ACC112 (cell line): ENCODE measurements around the gene PAQR6.

ENCODE experiments used
- H2AFZ ChIP-seq: fragments of 200-600 bp; sonication (generic); one replicate; pipeline ENCODE4 v1.6.0; 2017; ENCODE audit warnings: antibody characterized with exemption, low read length; ENCODE audit not compliant: unreplicated experiment
- H3K27ac ChIP-seq: fragments of 200-600 bp; sonication (generic); 2 replicates; pipeline ENCODE4 v1.5.1; 2014; ENCODE audit warnings: low read depth, mild to moderate bottlenecking, antibody characterized with exemption, low read length, moderate library complexity
- H3K27me3 ChIP-seq: fragments of 200-600 bp; sonication (generic); 2 replicates; pipeline ENCODE4 v1.6.1; 2014; ENCODE audit warnings: mild to moderate bottlenecking, antibody characterized with exemption, low read length, moderate library complexity, mixed read lengths; ENCODE audit not compliant: insufficient read depth
- H3K36me3 ChIP-seq: fragments of 200-600 bp; sonication (generic); 2 replicates; pipeline ENCODE4 v1.6.1; 2016; ENCODE audit warnings: mild to moderate bottlenecking, antibody characterized with exemption, low read length, moderate library complexity, mixed read lengths; ENCODE audit not compliant: insufficient read depth
- H3K4me1 ChIP-seq: fragments of 200-600 bp; sonication (generic); one replicate; pipeline ENCODE4 v1.6.1; 2016; ENCODE audit warnings: low read length, mixed read lengths; ENCODE audit not compliant: insufficient read depth, unreplicated experiment, control insufficient read depth
- H3K4me3 ChIP-seq: fragments of 200-600 bp; sonication (generic); 2 replicates; pipeline ENCODE4 v1.5.1; 2014; ENCODE audit warnings: mild to moderate bottlenecking, low read depth, low read length
- H3K79me2 ChIP-seq: fragments of 200-600 bp; sonication (generic); one replicate; pipeline ENCODE4 v1.6.0; 2016; ENCODE audit warnings: low read length; ENCODE audit not compliant: control insufficient read depth, unreplicated experiment, insufficient read depth

Gene PAQR6

DNA sequence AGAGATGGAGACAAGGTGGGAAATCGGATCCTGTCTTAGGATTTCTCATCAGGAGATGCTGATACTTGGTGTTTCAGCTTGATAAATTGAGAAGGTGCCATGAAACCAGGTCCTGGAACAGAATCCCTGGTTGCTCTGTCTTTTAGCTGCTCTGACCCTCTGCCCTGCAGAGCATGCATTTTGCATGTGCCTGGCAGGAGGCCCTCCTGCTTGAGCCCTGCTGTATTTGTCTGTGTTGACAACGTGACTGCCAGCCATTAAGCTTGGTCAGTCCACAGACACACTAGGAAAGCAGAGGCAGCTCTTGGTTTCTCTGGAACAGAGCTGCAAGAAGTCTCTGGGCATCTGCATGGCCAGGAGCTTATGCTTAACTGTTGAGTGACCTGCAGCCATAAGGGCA is 51.4 kb downstream of the PAQR6 start:
- no peaks in the 10 kb centered on the region for H3K27me3 ChIP-seq
- H3K79me2 ChIP-seq, result peaks cover 41% of the 10 kb centered on the region
- no peak overlapping the region for H3K4me3 ChIP-seq
- H3K36me3 ChIP-seq, result no peaks in the 10 kb centered on the region
- H3K27ac ChIP-seq, result no peak overlapping the region
- no peak overlapping the region for H2AFZ ChIP-seq
- peaks cover 5% of the 10 kb centered on the region for H3K4me1 ChIP-seq

DNA sequence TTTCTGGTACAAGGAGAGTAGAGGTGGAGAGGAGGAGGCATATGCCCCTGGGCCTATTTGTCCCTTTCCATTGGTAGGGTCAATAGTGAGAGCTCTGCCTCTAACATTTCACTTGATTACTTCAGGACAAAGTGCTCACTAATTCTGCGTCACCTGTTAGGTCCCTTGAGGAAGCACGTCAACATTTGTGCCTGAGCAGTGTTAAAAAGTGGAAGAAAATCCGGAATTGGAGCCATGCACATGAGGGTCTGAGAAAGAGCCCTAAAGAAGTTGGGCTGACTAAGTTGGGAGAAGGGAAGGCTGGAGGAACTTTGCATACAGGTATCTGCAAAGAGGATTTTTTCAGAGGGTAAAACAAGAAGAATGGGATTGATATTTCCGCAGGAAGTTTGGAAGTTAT is 52.0 kb downstream of the PAQR6 start:
- Histone ChIP-seq H3K4me3 (no peak overlapping the region; the same call in 1 of the 2 replicates), H3K27ac (no peak overlapping the region), H3K27me3 (no peaks in the 10 kb centered on the region), H3K79me2 (peaks cover 41% of the 10 kb centered on the region), H2AFZ (no peak overlapping the region), H3K36me3 (no peaks in the 10 kb centered on the region), H3K4me1 (peaks cover 5% of the 10 kb centered on the region)

DNA sequence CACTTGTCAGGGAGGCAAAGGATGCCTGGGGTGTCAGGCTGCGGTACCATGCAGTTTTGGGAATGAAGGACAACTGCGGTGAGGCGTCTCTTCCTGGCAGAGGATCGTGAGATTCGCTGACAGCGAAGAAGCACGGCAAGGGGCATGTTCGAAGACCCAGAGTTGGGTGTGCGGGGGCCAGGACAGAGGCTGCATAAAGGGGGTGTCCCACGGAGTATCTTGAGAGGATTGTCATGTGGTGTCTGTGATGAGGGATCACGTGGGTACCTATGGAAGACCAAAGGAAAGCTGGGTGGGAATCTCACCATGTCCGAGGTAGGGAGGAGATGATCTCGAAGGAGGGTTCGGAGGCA is 53.6 kb downstream of the PAQR6 start:
- H3K79me2 ChIP-seq, result peaks cover 41% of the 10 kb centered on the region
- peak overlapping the region; percentile 50; the same call in 1 of the 2 replicates for H3K27ac ChIP-seq
- peak overlapping the region; percentile 94 for H3K4me3 ChIP-seq
- H3K4me1 ChIP-seq, result peaks cover 5% of the 10 kb centered on the region
- no peaks in the 10 kb centered on the region for H3K36me3 ChIP-seq
- H3K27me3 ChIP-seq, result no peaks in the 10 kb centered on the region
- peak overlapping the region; percentile 71 for H2AFZ ChIP-seq

DNA sequence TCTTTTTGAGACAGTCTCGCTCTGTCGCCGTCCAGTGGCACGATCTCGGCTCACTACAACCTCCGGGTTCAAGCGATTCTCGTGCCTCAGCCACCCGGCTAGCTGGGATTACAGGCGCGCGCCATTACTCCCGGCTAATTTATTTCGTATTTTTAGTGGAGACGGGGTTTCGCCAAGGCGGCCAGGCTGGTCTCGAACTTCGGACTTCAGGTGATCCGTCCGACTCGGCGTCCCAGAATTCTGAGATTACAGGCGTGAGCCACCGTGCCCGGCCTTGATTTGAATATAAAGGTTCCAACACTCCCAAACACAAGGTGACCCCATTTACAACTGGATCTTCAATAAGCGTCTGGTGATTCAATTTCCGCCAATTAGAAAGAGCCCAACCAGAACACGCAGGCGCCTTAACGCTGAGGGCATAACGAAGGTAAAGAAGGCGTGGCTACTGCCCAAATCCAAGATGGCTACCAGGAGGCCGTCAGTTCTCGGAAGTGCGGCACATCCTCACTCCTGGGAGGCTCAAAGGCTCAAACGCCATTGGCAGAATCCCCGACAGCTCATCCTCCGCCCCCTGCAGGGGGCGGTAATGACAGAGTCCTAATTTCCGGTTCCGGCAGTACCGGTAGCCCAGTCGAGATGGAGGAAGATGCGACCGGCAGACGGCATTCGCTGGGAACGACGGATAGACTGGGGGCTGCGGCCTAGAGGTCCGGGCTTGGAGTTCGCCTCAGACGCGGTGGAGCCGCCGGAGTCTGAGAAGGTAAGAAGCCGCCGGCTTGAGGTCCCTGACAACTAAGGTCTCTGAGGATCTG is 54.2 kb downstream of the PAQR6 start, which contains the start of gene SLC25A44:
SLC25A44 (plus strand) TSS at position 617 of the 812 bp plus-strand sequence. CDS start 5,744 bp downstream, outside the sequence.
- Histone ChIP-seq H3K27me3 (no peaks in the 10 kb centered on the region), H3K27ac (peak within 1 kb of the TSS; percentile 73), H2AFZ (peak within 1 kb of the TSS; percentile 84), H3K4me3 (peak within 1 kb of the TSS; percentile 94), H3K4me1 (peaks cover 5% of the 10 kb centered on the region), H3K36me3 (no peaks in the 10 kb centered on the region), H3K79me2 (peaks cover 39% of the 10 kb centered on the region)
